GM06990 (cell line): ENCODE results near the gene COL4A1.

ENCODE experiments used
- DNase-seq: peaks from one replicate; pipeline ENCODE4 v3.0.0-alpha.2; 2011; ENCODE audit not compliant: insufficient read length; ENCODE audit errors: extremely low read depth
- H3K27me3 ChIP-seq: replicated peaks from 2 replicates; pipeline ENCODE4 v1.6.0; 2011; ENCODE audit warnings: low read length; ENCODE audit not compliant: control insufficient read depth, insufficient read depth
- H3K36me3 ChIP-seq: 2 replicates; pipeline ENCODE4 v1.5.1; 2011; ENCODE audit warnings: low read length; ENCODE audit not compliant: control insufficient read depth, insufficient read depth
- H3K4me3 ChIP-seq: replicated peaks from 2 replicates; pipeline ENCODE4 v1.5.1; 2011; ENCODE audit warnings: low read depth, mild to moderate bottlenecking, control low read depth, low read length
- TF ChIP-seq, protein P1 (sequence below): IDR thresholded peaks from 2 replicates; pipeline ENCODE4 v1.5.1; 2011; ENCODE audit warnings: low read length, control low read depth, mild to moderate bottlenecking, inconsistent platforms; ENCODE audit not compliant: insufficient read depth, poor library complexity, severe bottlenecking

COL4A1 gene

DNA sequence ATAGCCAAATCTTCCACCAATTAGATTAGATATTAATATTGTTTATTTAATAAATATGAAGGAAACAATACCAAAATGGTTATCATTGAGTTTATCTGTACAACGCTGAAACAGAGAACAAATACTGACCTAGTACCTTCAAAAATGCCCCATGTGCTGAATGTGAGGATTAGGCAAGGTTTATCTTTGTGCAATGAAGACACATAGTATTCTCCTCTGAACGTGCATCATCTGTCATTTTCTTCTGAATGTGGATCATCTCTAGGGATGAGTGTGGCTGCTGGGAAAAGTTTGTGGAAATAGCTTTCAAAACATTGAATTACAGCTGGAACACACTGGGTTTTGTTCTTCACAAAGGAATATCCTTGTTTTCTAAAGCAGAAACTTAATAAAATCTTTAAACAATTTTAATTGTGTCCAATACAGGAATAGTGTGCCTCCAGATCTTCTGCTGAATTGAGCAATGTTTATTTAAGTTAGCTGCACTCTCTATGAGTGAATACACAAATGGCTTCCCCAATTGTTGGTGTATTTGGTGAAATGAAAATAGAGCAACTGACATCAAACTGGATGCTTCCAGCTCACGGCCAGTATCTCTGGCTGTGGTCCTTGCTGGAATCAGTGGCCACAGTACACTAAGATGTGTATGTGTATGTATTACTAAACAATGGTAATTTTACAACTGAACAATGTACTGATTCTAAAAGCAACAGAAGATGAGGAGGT is 6.7 kb downstream of the COL4A1 start:
- no peak overlapping the region for H3K4me3 ChIP-seq
- H3K36me3 ChIP-seq = no peaks in the 10 kb centered on the region
- peaks cover 4% of the 10 kb centered on the region for H3K27me3 ChIP-seq
- DNase-seq = no peak
- TF ChIP-seq, protein P1, sequence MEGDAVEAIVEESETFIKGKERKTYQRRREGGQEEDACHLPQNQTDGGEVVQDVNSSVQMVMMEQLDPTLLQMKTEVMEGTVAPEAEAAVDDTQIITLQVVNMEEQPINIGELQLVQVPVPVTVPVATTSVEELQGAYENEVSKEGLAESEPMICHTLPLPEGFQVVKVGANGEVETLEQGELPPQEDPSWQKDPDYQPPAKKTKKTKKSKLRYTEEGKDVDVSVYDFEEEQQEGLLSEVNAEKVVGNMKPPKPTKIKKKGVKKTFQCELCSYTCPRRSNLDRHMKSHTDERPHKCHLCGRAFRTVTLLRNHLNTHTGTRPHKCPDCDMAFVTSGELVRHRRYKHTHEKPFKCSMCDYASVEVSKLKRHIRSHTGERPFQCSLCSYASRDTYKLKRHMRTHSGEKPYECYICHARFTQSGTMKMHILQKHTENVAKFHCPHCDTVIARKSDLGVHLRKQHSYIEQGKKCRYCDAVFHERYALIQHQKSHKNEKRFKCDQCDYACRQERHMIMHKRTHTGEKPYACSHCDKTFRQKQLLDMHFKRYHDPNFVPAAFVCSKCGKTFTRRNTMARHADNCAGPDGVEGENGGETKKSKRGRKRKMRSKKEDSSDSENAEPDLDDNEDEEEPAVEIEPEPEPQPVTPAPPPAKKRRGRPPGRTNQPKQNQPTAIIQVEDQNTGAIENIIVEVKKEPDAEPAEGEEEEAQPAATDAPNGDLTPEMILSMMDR = no peak

DNA sequence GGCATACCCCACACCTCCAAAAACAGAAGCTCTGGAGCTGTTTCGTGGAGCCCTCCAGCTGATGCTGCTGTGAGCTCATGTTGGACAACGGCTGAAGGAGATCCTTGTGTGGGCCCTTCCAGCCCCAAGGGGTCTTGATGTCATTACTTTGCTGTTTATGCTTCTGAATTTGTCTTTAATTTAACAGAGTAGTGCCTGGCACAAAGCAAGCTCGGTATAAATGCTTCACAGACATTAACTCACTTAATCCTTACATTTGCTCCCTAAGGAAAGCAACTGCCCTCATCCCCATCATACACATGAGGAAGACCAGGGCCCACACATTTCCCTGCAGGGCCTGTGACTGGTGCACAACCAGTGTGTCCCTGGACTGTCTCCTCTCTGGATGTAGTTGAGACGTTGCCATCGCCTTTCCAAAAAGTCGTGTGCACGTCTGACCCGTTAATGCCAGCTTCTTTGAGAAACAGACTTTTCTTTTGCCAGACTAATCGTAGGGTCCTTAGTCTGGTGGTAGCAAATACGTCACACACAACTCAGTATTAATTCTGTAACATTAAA is 7.6 kb downstream of the COL4A1 start:
- H3K4me3 ChIP-seq = no peak overlapping the region
- no peaks in the 10 kb centered on the region for H3K36me3 ChIP-seq
- TF ChIP-seq, protein P1 = no peak
- DNase-seq = no peak
- H3K27me3 ChIP-seq = peaks cover 4% of the 10 kb centered on the region

DNA sequence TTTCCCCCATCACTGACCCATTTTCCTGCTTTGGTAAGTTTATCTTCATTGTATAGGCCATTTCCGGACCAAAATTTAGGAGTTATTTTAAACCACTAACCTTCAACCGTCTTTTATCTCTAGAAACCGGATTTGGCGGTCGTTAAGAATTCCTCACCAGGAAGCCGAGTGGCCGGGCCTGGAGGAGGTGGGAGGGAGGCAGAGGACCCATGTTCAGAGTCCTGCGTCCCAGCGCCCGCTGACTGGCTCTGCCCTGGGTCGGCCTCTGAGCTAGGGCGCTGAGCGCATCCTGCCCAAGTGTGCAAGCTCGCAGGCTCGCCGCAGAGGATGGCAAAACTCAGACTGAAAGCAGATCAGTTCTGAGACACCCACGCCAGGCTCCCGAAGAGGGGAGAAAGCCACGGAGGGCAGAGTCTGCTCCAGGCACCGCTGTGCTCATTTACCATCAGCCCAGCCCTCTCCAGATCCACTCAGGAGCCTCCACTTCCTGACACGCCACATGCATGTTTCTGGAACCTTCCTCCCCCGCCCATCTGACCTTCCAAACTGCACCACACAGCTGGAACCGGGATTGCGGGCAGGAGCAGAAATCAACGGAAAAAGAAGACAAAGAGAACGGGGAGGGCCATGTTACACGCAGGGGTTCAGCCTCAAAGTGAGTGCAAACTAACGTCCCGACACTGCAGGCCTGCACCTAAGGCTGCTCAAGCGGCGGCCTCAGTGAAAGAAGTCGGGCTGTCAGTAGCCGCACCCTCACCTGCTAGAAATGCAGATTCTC is 8.3 kb downstream of the COL4A1 start:
- Histone ChIP-seq H3K27me3 (peaks cover 4% of the 10 kb centered on the region), H3K4me3 (no peak overlapping the region), H3K36me3 (no peaks in the 10 kb centered on the region)
- no peak for DNase-seq
- TF ChIP-seq, protein P1 = no peak

DNA sequence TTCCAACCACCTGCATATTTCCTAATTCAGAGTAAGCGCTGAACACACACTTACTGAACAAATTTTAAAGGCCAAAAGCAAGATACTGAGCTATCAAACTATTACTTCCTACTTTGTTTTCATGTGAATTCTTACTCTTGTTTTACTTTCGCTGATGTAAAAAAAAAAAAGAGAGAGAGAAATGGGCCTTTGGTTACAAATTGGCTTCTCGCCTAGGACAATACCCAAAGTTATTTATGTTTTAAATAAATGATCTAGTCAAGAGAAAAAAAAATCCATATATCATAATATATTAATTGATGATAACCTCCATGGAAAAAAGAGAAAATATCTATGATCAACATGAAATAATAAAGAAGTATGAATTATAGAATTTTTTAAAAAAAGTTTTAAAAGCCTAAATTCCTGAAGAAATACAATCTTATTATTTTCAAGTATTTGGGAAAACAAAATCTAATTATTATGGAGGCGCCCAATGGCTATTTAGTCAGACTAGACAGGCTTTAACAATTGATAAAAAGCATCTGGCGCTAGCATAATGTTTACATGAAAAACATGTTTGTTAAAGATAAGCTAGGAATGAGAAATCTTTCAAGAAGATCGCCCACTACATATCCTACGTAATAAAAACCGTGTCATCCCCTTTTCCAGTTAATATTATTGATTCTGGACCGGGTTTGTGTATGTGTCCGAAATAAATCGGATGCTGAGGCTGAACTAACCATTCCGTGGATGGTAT is 9.0 kb downstream of the COL4A1 start:
- H3K4me3 ChIP-seq = no peak overlapping the region
- TF ChIP-seq, protein P1 = no peak
- peaks cover 4% of the 10 kb centered on the region for H3K27me3 ChIP-seq
- no peak for DNase-seq
- H3K36me3 ChIP-seq = no peaks in the 10 kb centered on the region

DNA sequence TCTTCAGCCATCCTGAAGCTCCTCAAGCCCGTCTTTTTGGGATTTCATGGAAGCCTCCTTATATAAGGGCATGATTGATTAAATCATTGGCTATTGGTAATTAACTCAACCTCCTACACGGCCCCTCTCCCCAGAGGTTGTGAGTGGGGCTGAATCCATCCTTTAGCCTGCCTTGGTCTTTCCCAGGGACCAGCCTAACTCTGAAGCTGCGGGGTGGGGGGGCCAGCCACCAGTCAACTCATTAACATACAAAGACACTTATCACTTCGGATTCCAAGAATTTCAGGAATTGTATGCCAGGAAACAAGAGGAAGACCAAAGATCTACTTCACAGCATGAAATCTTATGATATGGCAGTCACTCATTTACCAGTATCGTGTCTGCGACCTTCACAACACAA is 9.9 kb downstream of the COL4A1 start:
- no peak overlapping the region for H3K4me3 ChIP-seq
- DNase-seq = no peak
- TF ChIP-seq, protein P1 = no peak
- H3K27me3 ChIP-seq = peaks cover 1% of the 10 kb centered on the region; the same call in 1 of the 2 replicates
- no peaks in the 10 kb centered on the region for H3K36me3 ChIP-seq
